NB4 (cell line): ENCODE data around the gene INSL6.

ENCODE experiments used
- CTCF ChIP-seq: IDR thresholded peaks from one replicate; pipeline ENCODE4 v1.5.1; 2012; ENCODE audit warnings: low read depth, low read length
- TF ChIP-seq, protein P1 (sequence below): IDR thresholded peaks from 2 replicates; pipeline ENCODE4 v1.6.1; 2011; ENCODE audit warnings: low read depth, low read length

GRCh38 chr9:5193345-5193744 is 7.9 kb upstream of the INSL6 start:
- no peak for TF ChIP-seq CTCF
- TF ChIP-seq, protein P1, sequence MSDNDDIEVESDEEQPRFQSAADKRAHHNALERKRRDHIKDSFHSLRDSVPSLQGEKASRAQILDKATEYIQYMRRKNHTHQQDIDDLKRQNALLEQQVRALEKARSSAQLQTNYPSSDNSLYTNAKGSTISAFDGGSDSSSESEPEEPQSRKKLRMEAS: no peak
